Fibroblast of pulmonary artery (primary cell): ENCODE measurements around the gene SUPT5H.

ENCODE experiments used
- DNase-seq: peaks from one replicate; pipeline ENCODE4 v3.0.0-alpha.2; 2010; ENCODE audit warnings: low read depth
- H3K4me3 ChIP-seq: replicated peaks from 2 replicates; pipeline ENCODE4 v1.5.1; 2011; ENCODE audit warnings: low read depth, mild to moderate bottlenecking, control low read depth, low read length, moderate library complexity
- TF ChIP-seq, protein P1 (sequence below): IDR thresholded peaks from 2 replicates; pipeline ENCODE4 v1.5.1; 2011; ENCODE audit warnings: mild to moderate bottlenecking, control low read depth, low read length, inconsistent platforms; ENCODE audit errors: missing control alignments

SUPT5H gene

DNA sequence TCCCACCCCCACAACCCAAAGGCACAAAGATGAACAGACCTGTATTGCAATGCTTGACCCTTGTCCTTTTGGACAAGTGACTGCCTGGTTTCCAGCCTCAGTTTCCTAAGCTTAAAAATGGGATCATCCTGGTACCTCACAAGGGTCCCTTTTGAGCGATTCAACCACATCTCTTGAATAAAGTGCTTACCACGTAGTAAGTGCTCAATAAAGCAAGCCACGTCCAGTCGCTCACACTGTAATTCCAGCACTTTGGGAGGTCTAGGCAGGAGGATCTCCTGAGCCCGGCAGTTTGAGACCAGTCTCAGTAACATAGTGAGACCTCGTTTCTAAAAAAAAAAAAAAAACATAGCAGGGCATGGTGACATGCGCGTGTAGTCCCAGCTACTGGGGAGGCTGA is 54.5 kb downstream of the SUPT5H start:
- no peak overlapping the region for H3K4me3 ChIP-seq
- TF ChIP-seq, protein P1, sequence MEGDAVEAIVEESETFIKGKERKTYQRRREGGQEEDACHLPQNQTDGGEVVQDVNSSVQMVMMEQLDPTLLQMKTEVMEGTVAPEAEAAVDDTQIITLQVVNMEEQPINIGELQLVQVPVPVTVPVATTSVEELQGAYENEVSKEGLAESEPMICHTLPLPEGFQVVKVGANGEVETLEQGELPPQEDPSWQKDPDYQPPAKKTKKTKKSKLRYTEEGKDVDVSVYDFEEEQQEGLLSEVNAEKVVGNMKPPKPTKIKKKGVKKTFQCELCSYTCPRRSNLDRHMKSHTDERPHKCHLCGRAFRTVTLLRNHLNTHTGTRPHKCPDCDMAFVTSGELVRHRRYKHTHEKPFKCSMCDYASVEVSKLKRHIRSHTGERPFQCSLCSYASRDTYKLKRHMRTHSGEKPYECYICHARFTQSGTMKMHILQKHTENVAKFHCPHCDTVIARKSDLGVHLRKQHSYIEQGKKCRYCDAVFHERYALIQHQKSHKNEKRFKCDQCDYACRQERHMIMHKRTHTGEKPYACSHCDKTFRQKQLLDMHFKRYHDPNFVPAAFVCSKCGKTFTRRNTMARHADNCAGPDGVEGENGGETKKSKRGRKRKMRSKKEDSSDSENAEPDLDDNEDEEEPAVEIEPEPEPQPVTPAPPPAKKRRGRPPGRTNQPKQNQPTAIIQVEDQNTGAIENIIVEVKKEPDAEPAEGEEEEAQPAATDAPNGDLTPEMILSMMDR, result no peak
- no peak for DNase-seq

DNA sequence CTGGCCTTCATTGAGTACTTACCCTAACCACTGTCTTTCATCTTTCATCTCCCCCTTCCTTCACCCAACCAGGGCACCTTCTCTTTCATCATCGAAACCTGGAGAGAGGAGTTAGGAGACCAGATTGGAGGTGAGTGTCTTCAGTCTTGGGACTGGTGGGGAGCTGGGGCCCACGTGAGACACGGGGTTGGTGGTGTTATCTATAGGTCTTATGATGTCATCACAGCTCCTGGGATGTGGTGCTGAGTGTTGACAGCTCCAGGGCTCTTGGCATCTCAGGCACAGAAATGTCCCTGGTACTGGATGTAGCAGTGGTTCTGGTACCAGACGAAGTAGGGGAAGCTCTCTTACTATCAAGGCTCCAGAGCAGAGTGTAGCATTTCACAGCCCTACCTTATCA is 55.2 kb downstream of the SUPT5H start:
- TF ChIP-seq, protein P1, result no peak
- DNase-seq, result no peak
- no peak overlapping the region for H3K4me3 ChIP-seq

DNA sequence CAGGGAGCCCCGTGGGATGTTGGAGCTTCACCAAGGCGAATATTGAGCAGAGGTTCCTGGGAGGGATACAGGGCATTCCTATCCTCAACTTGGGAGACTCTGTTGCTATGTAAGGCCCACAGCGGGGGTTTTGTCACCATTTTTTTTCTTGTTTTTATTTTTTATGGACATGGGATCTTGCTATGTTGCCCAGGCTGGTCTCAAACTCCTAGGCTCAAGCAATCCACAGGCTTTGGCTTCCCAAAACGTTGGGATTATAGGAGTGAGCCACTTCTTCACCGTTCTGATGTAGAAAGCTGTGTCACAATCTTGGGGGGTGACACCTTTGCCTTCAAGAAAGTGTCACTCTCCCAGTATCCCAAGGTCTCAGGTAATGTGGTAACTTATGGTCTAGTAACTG is 56.0 kb downstream of the SUPT5H start:
- TF ChIP-seq, protein P1, result no peak
- no peak for DNase-seq
- no peak overlapping the region for H3K4me3 ChIP-seq

DNA sequence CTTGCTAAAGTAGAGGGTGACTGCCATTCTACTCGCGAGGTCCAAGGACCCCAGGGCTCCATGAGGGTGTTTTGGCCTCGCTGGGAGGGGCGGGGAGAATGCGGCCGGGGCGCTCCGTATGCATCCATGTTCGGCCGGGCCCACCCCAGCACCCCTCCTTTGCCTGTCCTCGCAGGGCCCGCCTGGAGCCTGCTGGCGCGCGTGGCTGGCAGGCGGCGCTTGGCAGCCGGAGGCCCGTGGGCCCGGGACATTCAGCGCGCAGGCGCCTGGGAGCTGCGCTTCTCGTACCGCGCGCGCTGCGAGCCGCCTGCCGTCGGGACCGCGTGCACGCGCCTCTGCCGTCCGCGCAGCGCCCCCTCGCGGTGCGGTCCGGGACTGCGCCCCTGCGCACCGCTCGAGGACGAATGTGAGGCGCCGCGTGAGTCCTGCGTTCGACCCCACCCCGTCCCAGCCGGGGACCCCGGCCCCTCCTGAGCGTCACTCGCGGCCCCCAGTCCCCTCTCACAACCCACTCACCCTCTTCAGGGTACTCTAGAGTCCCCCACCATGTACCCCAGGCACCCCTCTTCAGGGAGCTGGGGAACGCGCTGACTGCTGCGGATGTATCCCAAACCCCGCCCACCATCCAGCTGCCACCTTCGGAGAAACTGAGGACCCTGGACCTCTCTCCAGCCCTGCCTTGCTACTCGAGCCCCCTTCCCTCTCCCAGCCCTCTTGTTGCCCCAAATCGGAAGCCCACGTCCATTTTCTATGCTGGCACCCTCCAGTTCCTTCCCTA is 57.4 kb downstream of the SUPT5H start:
- TF ChIP-seq, protein P1, result peak; percentile 10
- DNase-seq, result peak; percentile 77
- H3K4me3 ChIP-seq, result no peak overlapping the region

DNA sequence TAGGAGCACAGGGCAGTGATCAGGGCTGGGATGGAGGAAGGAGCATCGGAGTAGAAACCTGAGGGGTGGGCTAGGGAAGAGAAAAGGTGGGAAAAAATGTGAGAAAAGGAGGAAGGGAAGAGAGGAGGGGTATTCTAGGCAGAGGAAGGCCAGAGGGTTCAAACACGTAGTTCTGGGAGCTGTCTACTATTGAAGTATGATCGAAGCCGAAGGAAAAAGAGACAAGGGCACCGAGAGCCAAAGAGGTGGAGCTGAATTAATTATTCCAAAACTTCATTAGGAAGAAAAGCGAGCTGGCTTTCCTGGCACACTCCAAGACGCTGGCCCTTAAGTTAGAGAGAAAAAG is 61.2 kb downstream of the SUPT5H start:
- TF ChIP-seq, protein P1, result no peak
- no peak overlapping the region for H3K4me3 ChIP-seq
- DNase-seq, result no peak

DNA sequence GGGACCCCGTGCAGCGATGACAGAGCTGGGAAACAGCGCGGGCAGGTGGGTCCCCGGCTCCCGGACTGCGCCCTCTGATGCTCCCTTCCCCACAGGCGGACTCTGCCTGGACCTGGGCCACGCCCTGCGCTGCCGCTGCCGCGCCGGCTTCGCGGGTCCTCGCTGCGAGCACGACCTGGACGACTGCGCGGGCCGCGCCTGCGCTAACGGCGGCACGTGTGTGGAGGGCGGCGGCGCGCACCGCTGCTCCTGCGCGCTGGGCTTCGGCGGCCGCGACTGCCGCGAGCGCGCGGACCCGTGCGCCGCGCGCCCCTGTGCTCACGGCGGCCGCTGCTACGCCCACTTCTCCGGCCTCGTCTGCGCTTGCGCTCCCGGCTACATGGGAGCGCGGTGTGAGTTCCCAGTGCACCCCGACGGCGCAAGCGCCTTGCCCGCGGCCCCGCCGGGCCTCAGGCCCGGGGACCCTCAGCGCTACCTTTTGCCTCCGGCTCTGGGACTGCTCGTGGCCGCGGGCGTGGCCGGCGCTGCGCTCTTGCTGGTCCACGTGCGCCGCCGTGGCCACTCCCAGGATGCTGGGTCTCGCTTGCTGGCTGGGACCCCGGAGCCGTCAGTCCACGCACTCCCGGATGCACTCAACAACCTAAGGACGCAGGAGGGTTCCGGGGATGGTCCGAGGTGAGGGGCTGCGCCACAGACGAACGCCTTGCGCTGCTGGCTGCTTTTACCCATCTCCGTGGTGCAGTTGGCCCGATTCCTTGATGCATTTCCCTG is 61.7 kb downstream of the SUPT5H start:
- TF ChIP-seq, protein P1, result no peak
- peak overlapping the region; percentile 48 for H3K4me3 ChIP-seq
- peak; percentile 67 for DNase-seq
